DND-41 (cell line): ENCODE results near the gene ANKS1B.

Experiments used
- EZH2 ChIP-seq: IDR thresholded peaks from 3 replicates; pipeline ENCODE4 v1.6.1; 2012; ENCODE audit warnings: borderline replicate concordance, low read depth, mild to moderate bottlenecking, moderate library complexity, low read length, inconsistent platforms; ENCODE audit not compliant: severe bottlenecking
- TF ChIP-seq, protein P1 (sequence below): IDR thresholded peaks from 2 replicates; pipeline ENCODE4 v1.5.1; 2012; ENCODE audit warnings: borderline replicate concordance, low read length, moderate library complexity, mild to moderate bottlenecking; ENCODE audit not compliant: poor library complexity, severe bottlenecking; ENCODE audit errors: extremely low read depth

DNA sequence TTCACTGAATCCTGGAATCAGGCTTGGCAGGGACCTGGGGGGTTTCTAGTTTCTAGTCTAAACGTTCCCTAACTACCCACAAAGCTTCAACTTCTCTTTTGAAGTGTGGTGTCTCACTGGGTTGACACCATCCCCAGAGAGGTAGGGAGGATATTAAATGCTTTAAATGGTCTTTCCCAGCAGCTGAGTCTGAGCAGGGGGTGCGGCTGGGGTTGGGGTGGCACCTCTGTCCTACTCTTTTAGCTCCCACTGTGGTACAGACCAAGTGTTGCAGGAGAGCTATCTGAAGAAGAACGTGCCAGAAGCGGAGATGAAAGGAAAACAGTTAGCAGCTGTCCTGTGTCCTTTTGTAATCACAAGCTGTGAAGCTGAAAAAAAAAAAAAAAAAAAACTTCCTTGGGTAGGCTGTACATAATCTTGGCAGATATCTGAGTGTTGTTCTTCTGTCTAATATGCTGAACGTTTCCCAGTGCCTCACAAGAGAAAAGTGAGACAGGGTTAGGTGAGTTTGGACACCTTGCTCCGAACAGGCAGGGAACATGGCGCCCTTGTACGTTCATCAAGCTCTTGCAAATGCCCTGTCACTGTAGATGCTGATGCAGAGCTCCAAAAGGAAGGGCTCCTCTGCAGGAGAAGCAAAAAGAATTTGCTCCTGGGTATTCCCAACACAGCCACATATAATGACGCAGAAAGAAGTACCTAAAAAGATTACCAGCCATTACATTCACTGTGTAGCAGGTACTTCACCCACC, 892.5 kb downstream of the ANKS1B start:
- TF ChIP-seq, protein P1, sequence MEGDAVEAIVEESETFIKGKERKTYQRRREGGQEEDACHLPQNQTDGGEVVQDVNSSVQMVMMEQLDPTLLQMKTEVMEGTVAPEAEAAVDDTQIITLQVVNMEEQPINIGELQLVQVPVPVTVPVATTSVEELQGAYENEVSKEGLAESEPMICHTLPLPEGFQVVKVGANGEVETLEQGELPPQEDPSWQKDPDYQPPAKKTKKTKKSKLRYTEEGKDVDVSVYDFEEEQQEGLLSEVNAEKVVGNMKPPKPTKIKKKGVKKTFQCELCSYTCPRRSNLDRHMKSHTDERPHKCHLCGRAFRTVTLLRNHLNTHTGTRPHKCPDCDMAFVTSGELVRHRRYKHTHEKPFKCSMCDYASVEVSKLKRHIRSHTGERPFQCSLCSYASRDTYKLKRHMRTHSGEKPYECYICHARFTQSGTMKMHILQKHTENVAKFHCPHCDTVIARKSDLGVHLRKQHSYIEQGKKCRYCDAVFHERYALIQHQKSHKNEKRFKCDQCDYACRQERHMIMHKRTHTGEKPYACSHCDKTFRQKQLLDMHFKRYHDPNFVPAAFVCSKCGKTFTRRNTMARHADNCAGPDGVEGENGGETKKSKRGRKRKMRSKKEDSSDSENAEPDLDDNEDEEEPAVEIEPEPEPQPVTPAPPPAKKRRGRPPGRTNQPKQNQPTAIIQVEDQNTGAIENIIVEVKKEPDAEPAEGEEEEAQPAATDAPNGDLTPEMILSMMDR, result no peak
- TF ChIP-seq EZH2, result no peak
